Epithelial cell of esophagus (primary cell): ENCODE data around the gene FUCA1.

Source experiments
- DNase-seq: peaks from one replicate; pipeline ENCODE4 v3.0.0; 2010; ENCODE audit warnings: low read depth
- H3K4me3 ChIP-seq: 2 replicates; pipeline ENCODE4 v1.5.1; 2011; ENCODE audit warnings: mild to moderate bottlenecking, low read length, control low read depth
- CTCF ChIP-seq: IDR thresholded peaks from 2 replicates; pipeline ENCODE4 v1.5.1; 2011; ENCODE audit warnings: low read depth, mild to moderate bottlenecking, low read length, control low read depth, inconsistent platforms; ENCODE audit not compliant: insufficient read depth; ENCODE audit errors: missing control alignments

FUCA1 gene

GRCh38 chr1:23797478-23798448 is 70.3 kb downstream of the FUCA1 start:
- DNase-seq, result no peak
- no peak overlapping the region for H3K4me3 ChIP-seq
- TF ChIP-seq CTCF, result no peak

- no peak for TF ChIP-seq CTCF
- H3K4me3 ChIP-seq, result no peak overlapping the region
- DNase-seq, result no peak
Measured at GRCh38 chr1:23796466-23797271, 71.4 kb downstream of the FUCA1 start.

- no peak overlapping the region for H3K4me3 ChIP-seq
- no peak for TF ChIP-seq CTCF
- no peak for DNase-seq
Measured at GRCh38 chr1:23795676-23796465, 72.2 kb downstream of the FUCA1 start.
